ENCODE measurements around the gene PHLPP1.

PHLPP1 gene

DNA sequence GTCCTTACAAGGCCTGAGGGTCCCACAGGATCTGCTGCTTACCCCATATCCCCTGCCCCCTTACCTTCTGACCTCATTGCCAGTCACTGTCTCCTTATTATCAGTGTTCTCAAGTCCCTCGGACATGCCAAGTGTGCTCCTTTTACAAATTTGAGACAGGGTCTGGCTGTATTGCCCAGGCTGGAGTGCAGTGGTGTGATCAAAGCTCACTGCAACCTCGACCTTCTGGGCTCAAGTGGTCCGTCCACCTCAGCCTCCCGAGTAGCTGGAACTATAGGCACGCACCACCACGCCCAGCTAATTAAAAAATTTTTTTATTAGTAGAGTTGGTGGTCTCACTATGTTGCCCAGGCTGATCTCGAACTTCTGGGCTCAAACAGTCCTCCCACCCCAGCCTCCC, 141.0 kb downstream of the PHLPP1 start:
- DNase-seq: no peak

DNA sequence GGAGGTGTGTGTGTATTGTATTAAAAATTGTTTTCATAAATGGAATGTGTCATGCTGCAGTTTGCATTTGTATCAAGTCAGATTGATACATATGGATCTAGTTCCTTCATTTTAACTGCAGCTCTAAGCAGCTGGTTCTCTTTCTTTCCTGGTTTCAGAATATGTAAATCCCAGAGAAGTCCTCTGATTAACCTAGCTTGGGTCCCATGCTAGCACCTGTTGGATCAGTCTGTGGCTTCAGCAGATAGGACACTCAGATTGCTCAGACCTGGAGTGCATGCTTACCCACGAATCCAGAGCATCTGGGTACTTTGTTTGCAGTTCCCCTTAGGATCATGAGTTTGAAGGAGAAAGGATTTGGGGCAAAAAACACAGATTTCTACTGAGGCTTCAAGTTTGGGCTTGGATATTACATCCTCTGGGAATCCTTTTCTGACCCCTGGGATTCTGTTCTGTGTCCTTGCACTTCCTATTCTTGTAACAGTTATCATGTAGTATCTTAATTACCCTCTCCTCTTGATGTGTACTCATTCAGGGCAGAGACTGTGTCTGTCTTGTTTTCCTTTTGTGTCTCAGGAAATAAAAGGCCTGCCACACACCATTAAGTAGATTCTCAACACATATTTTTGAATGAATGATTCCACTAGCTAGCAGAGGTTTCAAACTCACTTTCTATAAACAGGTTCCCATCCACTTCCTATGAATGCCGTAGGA, 142.1 kb downstream of the PHLPP1 start:
- no peak for DNase-seq

DNA sequence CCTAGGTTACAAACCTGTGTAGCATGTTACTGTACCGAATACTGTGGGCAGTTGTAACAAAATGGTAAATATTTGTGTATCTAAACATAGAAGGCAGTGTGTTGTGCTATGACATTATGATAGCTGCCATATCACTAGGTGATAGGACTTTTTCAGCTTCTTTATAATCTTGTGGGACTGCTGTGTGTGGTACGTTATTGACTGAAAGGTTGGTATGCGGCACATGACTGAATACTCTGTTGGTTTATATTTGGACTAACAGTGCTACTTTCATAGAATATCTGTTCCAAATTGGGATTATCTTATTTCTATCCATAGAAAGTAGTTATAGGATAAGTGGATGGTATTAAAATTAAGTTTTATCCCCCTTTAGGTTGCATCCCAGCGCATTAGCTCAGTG, 144.7 kb downstream of the PHLPP1 start:
- DNase-seq: no peak

DNA sequence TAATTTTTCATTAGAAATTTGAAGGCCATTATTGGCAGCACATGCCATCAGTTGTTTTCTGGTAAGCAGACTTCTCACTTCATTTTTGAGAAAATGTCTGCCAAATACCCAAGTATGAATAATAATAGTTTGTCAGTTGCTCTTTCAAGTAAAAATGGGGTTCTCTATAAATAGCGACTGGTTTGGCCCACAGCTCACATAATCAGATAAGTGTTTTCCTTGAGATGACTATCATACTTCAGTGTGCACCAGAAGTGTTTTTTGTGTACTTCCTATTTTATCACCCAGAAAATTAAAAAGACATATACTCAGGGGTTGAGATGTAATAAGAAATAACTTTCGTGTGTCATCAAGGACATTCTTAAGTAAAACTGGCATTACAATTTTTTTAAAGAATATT, 147.1 kb downstream of the PHLPP1 start:
- DNase-seq: no peak

DNA sequence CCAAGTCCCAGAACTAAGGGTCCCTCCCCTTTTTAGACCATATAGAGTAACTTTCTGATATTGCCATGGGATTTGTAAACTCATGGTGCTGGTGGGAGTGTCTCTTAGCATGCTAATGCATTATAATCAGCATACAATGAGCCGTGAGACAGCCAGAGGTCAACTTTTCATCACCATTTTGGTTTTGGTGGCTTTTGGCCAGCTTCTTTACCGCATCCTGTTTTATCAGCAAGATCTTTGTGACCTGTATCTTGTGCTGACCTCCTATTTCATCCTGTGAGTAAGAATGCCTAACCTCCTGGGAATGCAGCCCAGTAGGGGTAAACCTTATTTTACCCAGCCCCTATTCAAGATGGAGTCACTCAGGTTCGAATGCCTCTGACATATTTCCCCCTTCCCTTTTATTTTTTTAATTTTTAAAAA, 148.2 kb downstream of the PHLPP1 start:
- no peak for DNase-seq

DNA sequence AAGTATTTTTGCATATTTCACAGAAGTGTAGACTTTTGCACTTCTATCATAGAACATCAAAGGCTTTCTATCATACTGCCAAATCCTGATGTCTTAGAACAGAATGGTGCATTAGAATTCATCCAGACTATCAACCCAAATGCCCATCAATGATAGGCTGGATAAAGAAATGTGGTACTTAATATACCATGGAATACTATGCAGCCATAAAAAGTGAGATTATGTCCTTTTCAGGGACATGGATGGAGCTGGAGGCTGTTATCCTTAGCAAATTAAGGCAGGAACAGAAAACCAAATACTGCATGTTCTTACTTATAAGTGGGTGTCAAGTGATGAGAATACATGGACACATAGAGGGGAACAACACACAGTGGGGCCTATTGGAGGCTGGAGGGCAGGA, 150.2 kb downstream of the PHLPP1 start:
- DNase-seq: no peak

DNA sequence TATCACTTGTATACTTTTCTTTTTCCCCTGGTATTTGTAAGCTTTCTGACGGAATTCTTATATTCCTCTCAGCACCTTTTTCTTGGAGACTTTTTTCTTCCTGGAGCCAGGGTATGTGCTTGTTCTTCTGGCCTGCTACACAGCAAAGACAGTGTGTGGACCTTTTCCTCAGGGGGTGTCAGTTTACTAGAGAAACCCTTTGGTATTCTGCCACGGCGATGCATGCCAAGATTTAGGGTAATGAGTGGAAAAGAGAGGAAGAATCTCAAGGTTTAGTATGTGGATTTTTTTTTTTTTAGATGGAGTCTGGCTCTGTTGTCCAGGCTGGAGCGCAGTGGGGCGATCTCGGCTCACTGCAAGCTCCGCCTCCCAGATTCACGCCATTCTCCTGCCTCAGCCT, 152.2 kb downstream of the PHLPP1 start:
- DNase-seq: no peak

DNA sequence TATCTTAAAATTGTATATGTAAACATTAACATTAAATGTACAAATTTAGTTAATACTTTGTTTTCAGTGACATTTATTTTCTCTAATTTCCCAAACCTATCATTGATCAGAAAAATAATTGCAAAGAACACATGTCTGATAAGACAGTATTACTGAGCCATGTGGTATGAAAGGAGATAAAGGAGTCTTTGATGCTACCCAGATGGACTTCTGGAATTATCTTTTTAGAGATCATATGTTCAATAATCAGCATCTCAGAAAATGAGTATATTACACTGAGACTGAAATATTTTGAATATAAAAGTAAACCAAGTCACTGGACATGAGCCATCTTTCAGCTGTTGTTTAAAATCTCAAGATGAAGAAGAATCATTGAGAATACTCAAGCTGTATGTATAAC, 153.3 kb downstream of the PHLPP1 start:
- no peak for DNase-seq

DNA sequence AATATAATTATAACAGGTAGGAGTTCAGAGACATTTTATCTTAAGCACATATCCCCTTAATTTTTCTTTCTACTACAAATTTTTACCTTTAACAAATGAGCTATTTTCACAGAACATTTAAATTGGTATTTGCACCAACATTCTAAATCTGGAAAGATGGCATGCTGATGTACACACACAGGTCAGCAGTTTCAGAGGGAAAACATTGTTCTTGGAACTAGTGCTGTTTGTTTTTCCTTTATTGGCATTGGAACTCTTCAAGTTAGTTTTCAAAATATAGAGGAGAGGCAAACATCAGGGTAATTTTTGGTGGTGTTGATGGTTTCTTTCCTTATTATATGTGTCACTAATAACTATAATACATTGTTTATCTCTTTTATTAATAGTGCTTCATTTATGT, 155.3 kb downstream of the PHLPP1 start:
- no peak for DNase-seq

DNA sequence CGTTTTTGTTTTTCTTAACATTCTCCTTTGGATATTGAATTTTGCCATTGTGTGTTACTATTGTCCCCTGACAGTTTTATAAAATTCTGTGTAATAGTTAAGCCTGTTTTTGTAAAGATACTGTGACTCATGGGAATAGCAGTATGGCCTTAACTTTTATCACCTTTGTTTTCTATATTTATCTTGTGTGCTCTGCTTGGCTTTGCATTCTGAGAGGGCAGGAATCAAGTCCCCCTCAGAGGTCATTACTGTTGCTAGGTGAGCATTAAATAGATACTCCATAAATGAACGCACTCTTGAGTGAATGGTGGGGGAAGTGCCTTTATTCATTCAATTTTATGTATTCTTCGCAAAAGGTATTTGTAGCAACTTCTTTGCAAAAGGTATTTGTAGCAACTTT, 160.0 kb downstream of the PHLPP1 start:
- no peak for DNase-seq

DNA sequence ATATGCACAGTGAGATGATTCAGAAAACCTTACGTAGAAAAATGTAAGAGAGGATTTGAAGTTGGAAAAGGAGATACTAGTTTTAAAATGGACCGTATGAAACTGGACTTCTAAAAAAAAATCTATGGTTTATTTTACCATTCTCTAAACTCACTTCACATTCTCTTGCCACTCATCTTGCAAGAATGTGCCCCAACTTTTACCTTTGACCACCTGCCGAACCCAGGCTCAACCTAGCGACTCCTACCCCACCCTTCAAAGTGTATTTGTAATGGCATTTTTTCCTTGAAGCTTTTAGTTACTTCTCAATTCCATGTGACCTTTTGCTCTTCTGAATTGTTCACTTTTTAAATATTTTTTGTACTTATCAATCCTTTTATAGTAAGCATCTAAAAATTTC, 160.8 kb downstream of the PHLPP1 start:
- no peak for DNase-seq

DNA sequence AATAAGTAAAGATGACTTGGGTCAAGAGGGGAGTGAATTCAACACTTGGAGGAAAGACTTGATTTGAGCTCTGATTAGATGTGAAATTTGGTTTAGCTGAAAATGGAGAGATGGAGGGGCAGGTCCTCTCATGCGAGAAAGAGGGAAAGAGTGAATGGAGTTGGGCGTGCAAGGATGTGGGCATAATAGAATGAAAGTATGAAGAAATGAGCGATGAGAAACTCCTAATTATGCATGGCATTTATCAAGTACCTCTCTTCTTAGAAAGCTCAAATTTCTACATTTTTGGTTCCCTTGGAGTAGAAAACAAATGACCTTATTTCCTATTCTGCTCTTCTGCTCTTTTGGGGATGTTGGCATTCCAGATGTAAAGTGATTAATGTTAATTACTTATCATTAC, 161.5 kb downstream of the PHLPP1 start:
- DNase-seq: no peak

DNA sequence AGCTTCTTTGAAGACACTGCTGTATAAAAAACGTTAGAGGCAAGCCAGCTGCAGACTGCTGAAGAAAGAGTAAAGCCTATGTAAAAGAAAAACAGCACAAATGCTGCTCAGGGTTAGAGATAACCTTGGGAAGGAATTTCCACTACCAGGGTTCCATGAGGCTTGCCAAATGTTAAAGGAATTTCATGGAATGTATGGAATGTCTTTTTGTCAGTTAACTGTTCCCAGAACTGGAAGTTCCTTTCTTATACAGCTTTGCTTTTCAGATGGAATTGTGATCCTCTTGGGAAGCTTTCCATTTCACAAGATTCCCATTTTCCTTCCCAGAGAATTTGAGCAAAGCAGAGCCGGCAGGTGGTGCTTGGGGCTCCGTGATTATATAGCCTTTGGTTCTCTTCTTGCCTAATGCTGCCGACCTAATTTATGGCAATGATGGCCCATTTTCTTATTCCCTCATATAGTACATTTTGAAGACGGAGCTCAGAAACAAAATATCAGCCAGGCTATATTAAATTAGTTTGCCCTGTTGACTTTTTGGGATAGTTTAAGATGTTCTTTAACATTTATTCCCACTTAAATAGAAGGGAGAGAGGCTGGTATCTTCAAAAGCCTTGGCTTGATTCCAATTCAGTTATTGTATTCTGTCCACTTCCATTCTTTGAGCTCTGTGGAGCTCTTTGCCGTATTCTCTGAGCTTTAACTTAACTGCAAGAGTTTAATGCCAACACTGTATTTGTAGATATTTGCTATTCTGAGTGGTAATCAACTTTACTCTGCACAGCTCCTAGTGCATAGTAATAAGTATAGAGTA, 162.3 kb downstream of the PHLPP1 start:
- no peak for DNase-seq

DNA sequence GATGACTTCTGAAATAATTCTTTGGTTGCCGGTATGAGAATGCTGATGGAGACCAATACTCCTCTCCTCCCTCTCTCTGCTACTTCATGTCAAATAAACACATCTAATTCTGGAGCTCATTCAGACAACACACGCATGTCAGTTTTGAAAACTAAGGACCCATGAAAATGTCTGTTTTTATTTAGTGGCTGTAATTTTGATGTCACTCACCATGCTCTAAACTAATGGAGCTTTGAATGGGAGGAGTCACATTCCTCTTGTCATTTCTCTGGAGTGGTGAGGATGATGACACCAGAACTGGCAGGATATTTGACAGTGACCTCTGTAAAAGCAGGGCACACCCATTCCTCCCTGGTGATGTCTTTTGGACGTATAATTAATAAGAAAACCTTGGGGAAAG, 163.0 kb downstream of the PHLPP1 start:
- no peak for DNase-seq

DNA sequence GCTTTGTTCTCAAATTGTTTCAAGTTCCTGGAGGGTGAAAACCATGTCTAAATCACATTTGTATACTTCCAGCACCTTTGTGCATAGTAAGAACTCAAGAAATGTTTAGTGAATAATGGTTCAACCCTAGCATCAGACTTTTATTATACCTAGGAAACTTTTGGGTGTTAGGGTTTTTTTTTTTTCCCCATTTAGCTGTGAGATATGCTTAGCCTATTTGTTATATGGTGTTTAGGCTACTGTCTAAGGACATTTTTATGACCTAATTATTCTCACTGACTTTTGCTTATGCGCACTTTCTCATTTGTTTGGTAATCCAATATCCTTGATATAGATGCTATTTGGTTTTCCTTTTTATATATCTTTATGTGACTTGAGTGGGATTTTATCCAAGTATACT, 164.7 kb downstream of the PHLPP1 start:
- DNase-seq: no peak

DNA sequence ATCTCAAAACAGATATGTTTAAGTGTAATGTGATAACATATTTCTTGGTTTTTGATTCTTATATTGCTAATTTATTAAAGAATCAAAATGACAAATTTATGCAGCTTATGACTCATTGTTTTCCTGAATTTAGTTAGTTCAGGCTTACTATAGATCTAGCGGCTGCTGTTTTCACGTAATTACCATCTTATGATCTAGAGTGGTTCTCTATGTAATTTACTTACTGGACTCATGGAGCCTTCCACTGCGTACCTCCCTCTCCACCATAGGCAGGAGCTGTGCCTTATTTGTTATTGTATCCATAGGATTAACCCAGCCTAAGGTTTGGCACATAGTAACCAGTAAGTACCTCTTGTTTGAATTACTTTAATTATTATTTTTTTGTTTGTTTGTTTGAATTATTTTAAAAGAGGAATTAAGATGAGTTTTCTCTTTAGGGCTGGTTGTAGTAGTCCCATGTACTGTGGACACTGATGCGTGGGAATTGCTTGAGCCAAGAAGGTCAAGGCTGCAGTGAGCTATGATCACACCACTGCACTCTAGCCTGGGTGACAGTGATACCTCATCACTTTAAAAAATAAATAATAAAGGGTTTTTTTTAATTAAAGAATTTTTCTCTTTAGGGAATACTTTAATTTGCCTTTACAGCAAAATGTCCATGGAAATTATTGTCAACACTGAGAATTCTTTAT, 165.5 kb downstream of the PHLPP1 start:
- DNase-seq: no peak

DNA sequence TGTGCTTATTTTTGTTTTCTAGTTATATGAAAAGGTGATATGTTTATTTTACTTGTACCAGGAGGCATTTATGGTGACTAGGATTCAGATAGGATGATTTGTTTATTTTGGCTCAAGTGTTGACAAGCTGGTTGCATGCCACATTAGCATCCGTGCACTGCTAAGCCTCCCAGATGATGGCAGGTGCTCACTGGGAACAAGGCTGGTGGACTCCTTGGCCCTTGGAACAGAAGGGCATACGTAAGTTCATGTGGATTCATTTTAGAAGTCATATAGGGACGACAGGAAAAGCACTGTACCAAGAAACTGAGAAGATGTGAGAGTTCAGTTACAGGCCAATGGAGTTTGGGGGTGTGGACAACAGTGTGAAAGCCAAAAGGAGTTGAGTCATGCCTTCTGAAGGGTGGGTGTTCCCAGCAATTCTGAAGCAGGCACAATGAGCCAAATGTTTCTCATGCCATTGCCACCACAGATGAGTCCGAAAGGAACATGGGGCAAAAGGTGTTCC, 166.2 kb downstream of the PHLPP1 start:
- DNase-seq: no peak

DNA sequence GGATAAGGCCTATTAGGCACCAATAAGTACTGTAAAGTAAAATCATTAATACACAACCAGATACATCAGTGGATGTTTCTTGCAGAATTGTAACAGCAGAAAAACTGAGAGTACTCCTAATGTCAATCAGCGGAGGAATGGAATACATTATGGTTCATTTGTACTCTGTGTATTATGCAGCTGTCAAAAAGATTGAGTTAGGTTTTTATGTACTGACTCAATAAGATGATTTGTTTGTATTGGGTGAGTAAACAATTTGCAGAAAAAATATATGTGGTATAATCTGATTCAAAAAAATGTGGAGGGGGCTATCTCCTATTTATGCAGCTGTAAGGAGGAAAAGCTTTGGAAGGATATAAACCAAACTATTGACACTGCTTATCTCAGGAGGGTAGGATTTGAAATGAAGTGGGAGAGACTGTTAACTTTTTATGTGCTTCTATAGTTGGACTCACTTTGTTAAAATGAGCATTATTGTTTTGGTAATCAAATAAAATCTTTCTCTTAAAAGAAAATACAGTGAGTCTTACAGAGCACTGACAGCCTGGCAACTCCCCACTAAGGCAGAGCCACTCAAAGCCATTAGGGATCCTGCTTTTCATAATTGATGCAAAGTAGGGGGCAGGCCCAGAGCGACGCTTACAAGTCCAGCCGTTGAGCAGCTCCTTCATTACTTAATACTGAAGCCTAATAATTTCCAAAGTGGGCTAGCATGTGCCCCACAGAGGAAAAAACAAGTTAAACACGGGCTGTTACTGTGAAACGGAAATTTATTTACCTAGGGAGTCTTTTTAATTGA, 168.8 kb downstream of the PHLPP1 start:
- DNase-seq: peak; percentile 37

DNA sequence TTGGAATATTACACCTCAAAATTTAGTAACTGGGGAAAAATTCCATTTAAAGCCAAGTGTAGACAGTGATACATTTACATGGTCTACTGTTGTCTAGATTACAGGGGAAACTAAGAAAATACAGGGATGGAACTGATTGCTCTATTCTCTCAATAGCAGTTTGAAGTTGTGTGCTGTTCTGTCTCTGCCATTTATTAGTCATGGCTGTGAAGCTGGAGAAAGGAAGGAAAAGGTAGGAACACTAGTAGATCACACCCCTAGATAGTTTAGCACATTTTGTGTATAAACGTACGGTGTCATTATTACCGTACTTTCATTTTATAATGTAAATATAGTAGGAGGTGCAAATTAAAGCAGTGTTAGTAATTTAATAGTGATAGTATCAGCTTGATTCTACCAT, 170.5 kb downstream of the PHLPP1 start:
- no peak for DNase-seq

DNA sequence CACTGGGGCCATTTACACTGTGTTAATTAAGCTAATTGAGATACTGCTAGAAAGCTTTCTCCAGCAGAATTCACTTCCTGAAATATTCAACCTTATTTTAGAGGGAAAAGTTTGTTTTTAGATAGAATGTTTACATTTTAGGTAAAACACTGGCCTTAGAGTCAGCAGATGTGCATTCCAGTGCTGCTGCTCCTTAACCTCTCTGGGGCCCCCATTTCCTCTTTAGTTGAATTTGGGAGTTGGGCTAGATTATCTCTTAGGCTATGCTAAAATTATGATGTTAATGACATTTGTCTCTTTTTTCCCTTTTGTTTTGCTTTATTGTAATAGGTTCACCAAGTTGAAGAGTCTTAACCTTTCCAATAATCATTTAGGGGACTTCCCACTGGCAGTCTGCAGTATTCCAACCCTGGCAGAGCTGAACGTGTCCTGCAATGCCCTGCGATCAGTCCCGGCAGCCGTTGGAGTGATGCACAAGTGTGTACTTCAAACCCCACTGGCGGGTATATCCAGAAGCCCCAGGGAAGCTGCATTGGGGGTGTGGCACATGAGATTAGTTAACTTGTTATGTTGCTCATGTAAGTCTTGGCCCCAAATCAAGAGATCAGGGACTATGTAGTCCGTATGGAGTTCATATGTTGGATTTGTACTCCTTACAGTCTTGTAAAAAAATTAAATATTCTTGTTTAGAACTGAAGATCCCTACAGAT, 179.5 kb downstream of the PHLPP1 start:
- no peak for DNase-seq

DNA sequence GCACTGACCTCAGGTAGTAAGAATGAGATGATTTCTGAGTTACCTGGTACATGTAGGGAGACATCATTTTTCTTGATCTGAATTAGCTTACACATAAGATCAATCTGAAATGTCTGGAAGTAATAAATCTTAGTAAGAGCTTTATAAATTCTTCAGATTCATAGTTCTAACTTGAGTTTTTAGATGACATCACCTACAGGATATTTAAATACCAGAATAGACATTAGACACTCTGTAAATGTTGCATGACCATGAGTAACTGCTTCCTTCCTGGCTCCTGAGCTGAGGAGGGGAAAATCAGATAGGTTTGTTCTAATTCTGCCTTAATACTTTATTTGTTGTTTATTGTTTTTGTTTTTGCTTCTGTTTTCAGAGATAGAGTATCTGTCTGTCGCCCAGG, 181.8 kb downstream of the PHLPP1 start:
- DNase-seq: no peak

DNA sequence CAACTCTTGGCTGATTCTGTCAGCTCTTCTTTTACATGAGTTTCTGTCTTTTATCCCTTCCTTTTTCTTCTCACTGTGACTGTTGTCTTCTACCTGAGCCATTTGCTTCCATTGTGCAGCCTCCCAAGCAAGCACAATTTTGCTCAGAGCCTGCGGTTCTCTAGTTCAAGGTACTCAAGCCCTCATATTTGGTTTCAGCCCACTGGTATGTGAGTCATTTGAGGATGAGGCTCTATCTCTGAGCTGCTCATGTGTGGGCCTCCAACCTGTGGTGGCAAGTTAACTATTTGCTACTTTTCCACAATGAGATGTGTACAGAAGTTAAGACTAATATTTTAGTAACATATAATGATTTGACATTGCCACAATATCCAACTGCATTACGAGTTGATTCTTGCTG, 183.0 kb downstream of the PHLPP1 start:
- no peak for DNase-seq

All from NCI-H1436 treated with DMSO at 0.1 percent for 48 hours (cell line).